HG03103 (cell line): Measurements from ENCODE around the gene NHERF2.

Experiments
- ATAC-seq: cut with Tn5 transposase; IDR thresholded peaks from one replicate; pipeline ENCODE4 v1.9.1; 2021; ENCODE audit warnings: low read depth; ENCODE audit not compliant: unreplicated experiment

NHERF2 gene

DNA sequence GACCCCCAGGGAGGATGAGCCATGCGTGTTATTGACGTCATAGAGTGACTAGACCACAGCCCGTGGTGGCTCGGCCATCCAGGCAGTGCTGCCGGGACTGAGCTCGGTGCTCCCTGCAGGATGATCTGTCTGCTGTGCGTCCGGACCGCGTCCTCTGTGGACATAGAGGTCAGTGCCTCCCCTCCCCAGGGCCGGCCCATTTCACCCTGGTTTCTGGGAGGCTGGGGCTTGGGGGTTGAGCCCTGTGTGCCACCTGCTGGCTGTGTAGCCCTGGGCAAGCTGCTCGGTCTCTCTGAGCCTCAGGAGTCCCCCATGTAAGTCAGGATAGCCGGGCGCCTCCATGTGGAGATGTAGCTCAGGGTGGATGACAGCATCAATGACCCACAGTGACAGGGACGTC, 29.4 kb downstream of the NHERF2 start:
- ATAC-seq = no peak

DNA sequence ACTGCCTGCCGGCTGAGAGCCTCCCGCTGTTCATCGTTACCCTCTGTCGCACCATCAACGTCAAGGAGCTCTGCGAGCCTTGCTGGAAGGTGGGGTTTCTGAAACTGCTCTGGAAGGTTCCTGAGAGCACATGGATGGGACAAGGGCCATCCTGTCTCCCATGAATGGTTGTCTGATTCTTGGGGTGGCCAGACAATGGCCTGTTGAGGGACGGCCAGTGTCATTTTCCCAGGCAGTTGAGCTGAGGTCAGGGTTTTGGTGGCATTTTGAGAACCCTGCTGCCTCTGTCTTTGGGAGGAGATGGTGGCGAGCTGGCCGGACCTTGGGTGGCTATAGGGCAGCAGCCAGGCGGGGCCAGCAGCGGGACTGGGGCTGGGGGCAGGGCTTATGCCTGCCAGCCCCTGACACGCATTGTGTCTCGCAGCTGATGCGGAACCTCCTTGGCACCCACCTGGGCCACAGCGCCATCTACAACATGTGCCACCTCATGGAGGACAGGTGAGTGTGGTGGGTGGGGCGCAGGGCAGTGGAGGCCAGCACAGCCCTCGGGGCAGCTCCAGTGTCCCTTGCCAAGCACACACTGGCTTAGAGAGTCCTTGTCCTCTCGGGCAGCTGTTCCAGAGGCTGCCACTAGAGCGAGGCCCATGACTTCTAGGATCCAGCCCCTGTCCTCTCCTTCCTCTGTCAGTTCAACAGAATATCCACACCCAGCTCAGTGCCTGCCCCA, 30.1 kb downstream of the NHERF2 start:
- no peak for ATAC-seq

DNA sequence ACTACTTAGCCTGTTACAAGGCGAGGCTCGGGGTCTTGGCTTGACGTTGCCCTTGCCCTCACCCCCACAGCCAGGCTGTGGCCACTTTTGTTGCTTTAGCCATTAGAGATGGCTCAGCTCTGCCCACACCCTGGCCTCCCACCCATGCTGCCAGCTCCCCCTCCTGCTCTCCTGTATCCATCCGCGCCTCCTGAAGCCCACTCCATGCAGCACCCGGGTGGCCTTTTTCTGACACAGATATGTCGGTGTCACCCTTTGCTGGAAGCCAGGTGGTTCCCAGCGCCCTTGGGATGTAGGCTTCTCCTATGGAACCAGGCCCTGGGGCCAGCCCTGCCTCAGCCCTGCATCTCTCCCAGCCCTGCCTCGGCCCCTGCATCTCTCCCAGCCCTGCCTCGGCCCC, 30.7 kb downstream of the NHERF2 start:
- no peak for ATAC-seq

GRCh38 chr16:2058420-2058819, 31.7 kb downstream of the NHERF2 start:
- ATAC-seq = no peak

DNA sequence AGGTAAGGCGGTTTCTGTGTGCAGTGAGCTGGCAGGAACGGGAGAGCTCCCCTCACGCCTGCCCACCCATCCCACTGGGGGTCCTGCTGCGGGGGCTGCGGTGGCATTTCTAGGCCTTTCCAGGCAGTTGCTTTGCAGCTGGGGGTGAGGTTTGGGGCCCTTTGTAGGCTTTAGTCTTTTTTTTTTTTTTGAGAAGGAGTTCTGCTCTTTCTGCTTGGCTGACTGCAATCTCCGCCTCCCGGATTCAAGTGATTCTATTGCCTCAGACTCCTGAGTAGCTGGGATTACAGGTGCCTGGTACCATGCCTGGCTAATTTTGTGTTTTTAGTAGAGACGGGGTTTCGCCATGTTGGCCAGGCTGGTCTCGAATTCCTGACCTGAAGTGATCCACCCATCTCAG, 32.2 kb downstream of the NHERF2 start:
- ATAC-seq = no peak

GRCh38 chr16:2060346-2060745, 33.6 kb downstream of the NHERF2 start:
- ATAC-seq = no peak

- ATAC-seq = no peak
Observed at GRCh38 chr16:2061023-2061422, 34.3 kb downstream of the NHERF2 start.

- no peak for ATAC-seq
Observed at GRCh38 chr16:2061526-2061925, 34.8 kb downstream of the NHERF2 start.

DNA sequence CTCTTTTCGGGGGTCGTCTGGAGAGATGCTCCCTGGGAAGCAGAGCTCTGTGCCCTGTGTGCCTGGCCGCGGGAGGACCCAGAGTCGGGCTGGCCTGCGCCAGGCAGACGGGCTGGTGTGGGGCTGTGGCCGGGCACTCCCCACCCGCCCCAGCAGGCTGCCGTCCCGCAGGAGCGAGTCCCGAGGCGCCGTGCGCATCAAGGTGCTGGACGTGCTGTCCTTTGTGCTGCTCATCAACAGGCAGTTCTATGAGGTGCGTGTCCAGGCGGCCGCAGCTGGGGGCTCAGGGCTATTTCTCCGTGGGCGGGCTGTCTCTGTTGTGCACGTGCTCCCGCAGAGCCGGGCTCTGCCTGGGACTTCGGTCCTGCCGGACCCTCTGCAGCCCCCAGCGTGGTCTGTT, 36.1 kb downstream of the NHERF2 start:
- ATAC-seq = no peak

GRCh38 chr16:2063861-2064260, 37.2 kb downstream of the NHERF2 start:
- no peak for ATAC-seq

GRCh38 chr16:2064368-2064945, 37.8 kb downstream of the NHERF2 start:
- no peak for ATAC-seq

DNA sequence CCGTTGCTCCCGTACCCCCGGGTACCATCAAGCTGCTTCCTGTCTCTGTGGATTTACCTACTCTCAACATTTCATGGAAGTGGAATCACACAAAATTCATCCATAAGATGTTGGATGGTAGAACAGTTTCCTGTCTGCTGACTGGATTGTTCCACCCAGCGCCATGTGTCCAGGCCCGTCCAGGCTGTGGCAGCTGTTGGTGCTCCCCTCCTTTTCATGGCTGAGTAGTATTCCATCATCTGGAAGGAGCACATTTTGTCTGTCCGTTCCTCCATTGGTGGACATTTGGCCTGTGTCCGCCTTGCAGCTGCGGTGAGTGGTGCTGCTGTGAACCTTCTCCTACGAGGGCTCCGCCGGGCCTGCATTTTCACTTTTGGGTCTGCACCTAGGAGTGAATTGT, 39.4 kb downstream of the NHERF2 start:
- no peak for ATAC-seq

DNA sequence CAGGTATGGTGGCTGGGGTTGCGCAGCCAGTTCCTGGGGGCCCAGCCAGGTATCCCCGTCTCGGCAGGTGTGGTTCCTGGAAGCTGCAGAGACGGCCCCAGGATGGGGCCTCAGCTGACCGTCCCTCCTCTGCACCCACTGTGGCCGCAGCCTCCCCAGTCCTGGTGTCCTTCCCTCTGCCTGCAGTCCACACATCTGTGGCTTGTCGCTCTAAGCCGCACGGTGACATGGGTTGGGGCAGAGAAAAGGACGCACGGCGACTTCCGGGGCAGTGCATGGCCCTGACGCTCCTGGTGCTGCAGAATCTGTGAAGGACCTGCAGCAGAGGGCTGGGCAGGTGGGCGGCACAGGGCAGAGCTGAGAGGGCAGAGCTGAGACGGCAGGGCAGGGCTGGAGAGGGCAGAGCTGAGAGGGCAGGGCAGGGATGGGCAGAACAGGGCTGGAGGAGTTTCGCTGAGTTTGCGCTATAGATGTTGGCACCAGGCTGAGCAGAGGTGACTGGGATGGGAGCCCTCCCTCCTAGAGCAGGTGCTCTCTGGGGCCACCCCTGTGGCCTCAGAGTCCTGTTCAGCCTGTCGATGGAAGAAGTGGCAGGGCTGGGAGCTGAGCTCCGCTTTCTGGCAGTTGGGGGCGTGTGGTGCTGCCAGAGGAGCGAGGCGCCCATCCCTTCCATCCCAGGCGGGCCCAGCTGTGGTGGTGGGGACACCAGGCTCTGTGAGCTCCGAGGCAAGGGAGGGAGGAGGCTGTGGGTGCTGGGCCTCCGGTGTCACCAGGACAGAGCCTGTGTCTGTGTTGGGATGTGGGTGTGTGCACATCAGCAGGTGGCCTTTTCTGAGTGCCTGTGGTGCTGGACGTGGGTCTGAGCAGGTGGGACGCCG, 44.1 kb downstream of the NHERF2 start:
- no peak for ATAC-seq

DNA sequence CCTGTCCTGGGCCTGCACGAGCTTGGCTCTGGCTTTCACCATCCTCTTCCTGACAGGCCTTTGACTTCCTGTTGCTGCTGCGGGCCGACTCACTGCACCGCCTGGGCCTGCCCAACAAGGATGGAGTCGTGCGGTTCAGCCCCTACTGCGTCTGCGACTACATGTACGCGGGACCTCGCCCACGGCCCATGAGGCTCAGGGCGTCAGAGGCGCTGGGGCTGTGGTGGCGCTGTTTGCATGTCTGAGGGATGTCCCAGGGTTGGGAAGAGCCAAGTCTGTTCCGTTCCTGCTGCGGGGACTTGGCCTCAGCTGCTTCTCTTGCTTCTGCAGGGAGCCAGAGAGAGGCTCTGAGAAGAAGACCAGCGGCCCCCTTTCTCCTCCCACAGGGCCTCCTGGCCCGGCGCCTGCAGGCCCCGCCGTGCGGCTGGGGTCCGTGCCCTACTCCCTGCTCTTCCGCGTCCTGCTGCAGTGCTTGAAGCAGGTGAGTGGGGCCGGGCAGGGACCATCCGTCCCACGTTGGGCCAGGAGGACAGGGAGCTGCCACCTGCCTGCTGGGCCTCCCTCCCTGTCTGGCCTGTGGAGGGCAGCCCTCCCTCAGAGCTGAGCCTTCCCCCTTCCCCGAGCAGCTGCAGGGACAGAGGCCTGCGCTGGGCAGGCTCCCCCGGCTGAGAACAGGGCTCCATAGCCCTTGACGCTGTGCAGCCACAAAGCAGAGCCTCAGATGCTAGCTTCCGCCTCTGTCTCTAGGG, 44.9 kb downstream of the NHERF2 start:
- ATAC-seq = no peak

GRCh38 chr16:2072926-2073325, 46.2 kb downstream of the NHERF2 start:
- no peak for ATAC-seq

GRCh38 chr16:2074071-2074470, 47.4 kb downstream of the NHERF2 start:
- no peak for ATAC-seq

DNA sequence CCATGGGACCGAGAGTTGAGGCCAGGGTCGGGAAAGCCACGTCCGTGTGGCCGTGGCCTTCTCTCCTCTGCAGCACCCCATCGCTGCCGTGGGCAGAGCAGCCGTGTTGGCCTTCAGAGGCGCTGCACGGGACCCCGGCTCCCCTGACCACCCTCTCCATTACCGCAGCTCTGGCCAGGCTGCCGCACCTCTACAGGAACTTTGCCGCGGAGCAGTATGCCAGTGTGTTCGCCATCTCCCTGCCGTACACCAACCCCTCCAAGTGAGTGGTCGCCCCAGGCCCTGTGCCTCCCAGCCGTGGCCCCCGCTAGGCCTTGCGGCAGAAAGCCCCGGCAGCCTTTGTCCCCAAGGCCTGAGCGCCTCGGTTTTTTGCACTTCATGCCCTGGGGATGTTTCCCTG, 48.9 kb downstream of the NHERF2 start:
- ATAC-seq = no peak

DNA sequence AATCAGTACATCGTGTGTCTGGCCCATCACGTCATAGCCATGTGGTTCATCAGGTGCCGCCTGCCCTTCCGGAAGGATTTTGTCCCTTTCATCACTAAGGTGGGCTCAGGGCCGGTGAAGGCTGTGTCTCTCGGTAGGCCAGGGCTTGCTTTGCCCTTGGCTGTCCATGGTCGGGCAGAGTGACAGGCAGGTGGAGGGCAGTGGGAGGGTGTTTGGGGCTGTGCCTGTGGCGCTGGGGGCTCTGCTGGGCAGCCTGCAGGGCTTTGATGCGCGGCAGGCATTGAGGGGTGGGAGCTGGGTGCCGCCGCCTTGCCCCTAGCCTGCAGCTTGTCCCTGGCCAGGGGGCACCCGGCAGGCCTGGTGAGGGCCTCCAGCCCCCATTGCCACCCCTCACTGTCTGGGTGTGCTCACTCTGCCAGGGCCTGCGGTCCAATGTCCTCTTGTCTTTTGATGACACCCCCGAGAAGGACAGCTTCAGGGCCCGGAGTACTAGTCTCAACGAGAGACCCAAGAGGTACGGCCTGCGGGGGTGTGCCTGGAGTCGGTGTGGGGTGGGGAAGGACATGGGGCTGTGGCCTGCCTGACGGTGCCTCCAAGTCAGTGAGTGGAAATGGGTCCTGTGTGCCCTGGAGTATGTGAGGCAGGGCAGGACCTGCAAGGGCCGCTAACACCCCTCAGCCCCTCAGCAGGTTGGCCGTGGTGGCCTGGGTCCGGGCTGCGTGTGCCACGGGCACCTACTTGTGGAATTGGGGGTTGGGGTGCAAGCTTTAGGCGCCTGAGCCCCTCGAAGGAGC, 49.6 kb downstream of the NHERF2 start:
- no peak for ATAC-seq

GRCh38 chr16:2077016-2077415, 50.3 kb downstream of the NHERF2 start:
- ATAC-seq = no peak

GRCh38 chr16:2077696-2078095, 51.0 kb downstream of the NHERF2 start:
- no peak for ATAC-seq
